Mesangial cell (primary cell): ENCODE data around the gene EFCAB11. TPM values are rescaled to one million over a fixed set of nuclear protein-coding genes. Genes with fewer than 3 reads are reported as not detected.

ENCODE experiments used
- total RNA-seq: library from RNA; depleted of rRNA; stranded (reverse); fragments of >200 nt; gene quantifications from 2 replicates; pipeline ENCODE4 v1.2.3, GENCODE V29; 2015

Gene EFCAB11
- 1.5 and 3.1 TPM in 2 replicates for total RNA-seq

GRCh38 chr14:89954070-89955021 is at the start of gene EFCAB11:
EFCAB11 (minus strand) TSS chr14:89954730; CDS start chr14:89954660, 70 bp downstream.

GRCh38 chr14:89955745-89956660 is 1.5 kb upstream of the EFCAB11 start, which contains the start of gene TDP1:
TDP1 (plus strand) TSS chr14:89955927; CDS start chr14:89963115, 7,188 bp downstream.

Other genes starting within 250 kb of the EFCAB11 start
- 20.4 and 54.9 TPM in 2 replicates for gene TDP1, start 1.2 kb upstream of the EFCAB11 start, total RNA-seq
- not detected in 2 replicates for gene KCNK13, start 107.3 kb upstream of the EFCAB11 start, total RNA-seq